Measurements from ENCODE around the gene ALDH1L1. TPM values are rescaled to one million over a fixed set of nuclear protein-coding genes. Genes with fewer than 3 reads are reported as not detected.

ALDH1L1 gene
- polyA plus RNA-seq (2013, experiment 1 of 2; ENCODE audit: insufficient read length), result not detected
- polyA plus RNA-seq (2013, experiment 2 of 2; ENCODE audit: insufficient read length), result not detected

GRCh38 chr3:126180477-126181397 is at the start of gene ALDH1L1:
TSS of gene ALDH1L1 (minus strand) at chr3:126180586. CDS start at chr3:126160979, 19,607 bp downstream.
- peak; percentile 3 for DNase-seq

DNA sequence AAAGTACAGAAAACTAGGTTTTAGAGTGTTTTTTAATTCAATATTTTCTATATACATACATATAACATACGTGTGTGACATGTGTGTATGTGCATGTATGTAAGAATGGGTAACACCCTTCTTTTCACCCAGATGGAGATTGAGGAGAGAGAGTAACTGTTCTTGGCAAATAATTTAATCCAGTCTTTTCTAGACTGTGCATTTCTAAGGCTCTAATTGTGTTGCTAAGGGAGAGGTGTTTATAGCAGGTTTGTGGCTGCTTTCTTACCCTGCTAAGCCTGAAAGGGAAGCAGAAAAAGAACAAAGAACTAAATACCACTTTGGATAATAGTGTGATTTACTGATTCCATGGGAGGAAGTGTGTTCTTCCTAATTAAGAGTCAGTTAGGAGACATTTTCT is 46.0 kb upstream of the ALDH1L1 start:
- no peak for DNase-seq

- peak; percentile 63 for DNase-seq
Observed at GRCh38 chr3:126216416-126216815, 36.0 kb upstream of the ALDH1L1 start.

GRCh38 chr3:126213379-126214028 is 33.1 kb upstream of the ALDH1L1 start:
- peak; percentile 16 for DNase-seq

DNA sequence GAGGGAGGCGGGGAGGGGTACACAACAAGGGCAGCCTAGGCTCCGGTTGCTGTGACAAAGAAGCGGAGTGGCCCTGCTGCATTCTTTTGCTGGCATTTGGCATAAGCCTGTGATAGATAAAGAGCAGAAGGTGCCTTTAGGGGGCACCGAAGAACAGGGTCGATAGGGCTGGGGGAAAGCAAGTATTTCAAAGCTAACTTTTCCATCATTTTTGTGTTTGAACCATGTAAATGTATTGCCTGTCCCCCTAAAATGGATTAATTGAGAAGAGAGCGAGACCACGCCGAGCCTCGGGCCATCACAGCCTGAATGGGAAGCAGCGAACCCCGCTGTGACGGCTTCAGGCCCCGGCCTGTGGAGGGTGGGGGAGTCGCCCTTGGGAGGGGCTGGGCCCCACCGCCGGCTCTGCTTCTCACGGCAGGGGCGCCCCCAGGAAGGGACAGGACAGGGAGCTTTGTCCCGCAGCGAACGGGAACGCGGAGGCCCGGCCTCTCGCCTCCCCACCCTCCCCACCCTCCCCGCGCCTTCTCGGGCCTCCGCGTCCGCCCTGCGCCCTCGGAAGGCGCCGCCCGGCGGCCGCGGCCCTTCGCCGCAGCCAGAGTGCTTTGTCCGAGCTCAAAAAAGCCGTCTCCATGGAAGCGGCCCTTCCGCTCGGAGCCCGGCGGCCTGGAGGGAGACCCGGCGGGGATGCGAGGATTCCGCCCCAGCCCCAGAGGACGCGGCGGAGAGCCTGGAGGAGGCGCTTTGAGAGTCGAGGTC is 32.4 kb upstream of the ALDH1L1 start:
- DNase-seq, result peak; percentile 47

DNA sequence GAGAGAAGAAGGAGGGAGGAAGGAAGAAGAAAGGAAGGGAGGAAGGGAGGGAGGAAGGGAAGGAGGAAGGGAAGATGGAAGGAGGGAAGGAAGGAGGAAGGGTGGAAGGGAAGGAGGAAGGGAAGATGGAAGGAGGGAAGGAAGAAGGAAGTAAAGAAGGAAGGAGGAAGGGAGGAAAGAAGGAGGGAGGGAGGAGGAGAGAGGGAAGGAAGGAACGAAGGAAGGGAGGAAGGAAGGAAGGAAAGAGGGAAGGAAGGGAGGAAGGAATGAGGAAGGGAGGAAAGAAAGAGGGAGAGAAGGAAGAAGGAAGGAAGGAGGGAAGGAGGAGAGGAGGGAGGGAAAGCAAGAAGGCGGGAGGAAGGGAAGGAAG is 31.8 kb upstream of the ALDH1L1 start:
- no peak for DNase-seq

DNA sequence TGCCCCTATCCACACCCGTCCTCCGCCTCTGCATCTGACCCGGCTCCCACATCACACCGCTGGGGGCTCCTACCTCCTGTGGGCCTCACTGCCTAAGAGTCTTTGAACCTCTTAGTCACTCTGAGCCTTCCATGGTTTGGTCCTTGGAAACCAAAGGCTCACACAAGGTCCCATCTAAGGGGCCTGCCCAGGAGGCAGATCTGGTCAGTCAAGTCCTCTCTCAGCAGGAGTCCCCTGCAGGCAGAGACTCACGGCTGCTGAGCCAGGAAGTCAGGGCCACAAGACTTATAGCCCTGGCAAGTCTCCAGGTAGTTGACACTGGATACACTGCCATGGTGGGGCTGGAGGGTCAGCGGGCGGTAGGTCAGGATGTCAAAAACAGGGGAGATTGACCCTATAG is 31.2 kb upstream of the ALDH1L1 start:
- no peak for DNase-seq

- DNase-seq, result no peak
Observed at GRCh38 chr3:126210606-126211005, 30.2 kb upstream of the ALDH1L1 start.

GRCh38 chr3:126209741-126210140 is 29.4 kb upstream of the ALDH1L1 start:
- DNase-seq, result no peak

- peak; percentile 83 for DNase-seq
Observed at GRCh38 chr3:126208606-126209256, 28.3 kb upstream of the ALDH1L1 start.

DNA sequence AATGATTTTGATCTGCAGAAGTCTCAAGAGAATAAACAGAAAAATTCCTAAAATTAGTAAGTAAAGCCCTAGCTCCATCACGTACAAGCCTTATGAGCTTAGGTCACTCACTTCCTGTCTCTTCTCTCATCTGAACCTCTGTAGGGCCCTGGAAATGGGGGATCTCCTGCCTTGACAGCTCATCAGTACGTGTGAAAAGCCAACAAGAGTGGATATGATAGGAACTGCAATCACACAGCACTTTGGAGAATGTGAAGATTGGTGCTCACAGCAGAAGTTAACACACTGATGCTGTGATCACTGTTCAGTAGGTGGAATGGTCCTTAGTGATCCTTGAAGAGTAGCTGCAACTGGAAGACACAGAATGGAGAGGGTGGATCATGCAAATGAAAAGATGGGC is 27.8 kb upstream of the ALDH1L1 start:
- DNase-seq, result peak; percentile 9

DNA sequence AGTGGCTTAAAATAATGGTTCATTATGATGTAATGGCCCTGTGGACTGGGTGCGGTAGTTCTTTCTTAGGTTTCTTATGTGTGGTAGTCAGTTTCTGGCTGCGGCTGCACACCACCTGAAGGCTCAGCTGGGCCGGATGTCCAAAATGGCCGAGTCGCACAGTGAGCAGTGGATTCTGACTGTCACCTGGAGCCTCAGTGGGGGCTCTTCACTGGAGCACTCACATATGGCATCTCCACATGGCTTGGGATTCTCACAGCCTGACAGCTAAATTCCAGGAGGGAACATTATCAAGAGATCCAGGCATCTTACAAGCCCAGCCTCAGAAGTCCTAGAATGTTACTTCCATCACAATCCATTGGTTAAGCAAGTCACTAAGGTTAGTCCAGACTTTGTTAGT is 26.8 kb upstream of the ALDH1L1 start:
- DNase-seq, result no peak

GRCh38 chr3:126205717-126206655 is 25.6 kb upstream of the ALDH1L1 start:
- no peak for DNase-seq

GRCh38 chr3:126202680-126203079 is 22.3 kb upstream of the ALDH1L1 start:
- DNase-seq, result no peak

- no peak for DNase-seq
Observed at GRCh38 chr3:126202276-126202675, 21.9 kb upstream of the ALDH1L1 start.

DNA sequence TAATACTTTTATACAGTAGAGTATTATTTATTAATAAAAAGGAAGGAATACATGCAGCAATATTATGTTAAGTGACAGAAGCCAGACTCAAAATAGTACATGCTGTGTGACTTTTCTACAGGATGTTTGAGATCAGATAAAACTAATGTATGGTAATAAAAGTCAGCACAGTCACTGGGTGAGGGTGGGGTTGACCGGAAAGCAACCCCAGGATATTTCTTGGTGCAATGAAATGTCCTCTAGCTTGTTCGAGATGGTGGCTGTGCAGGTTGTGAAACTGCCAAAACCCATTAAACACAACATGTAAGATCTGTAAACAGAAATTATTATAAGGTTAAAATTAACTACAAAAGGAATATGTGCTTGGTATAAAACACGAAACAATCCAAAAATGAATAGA is 20.8 kb upstream of the ALDH1L1 start:
- DNase-seq, result no peak

DNA sequence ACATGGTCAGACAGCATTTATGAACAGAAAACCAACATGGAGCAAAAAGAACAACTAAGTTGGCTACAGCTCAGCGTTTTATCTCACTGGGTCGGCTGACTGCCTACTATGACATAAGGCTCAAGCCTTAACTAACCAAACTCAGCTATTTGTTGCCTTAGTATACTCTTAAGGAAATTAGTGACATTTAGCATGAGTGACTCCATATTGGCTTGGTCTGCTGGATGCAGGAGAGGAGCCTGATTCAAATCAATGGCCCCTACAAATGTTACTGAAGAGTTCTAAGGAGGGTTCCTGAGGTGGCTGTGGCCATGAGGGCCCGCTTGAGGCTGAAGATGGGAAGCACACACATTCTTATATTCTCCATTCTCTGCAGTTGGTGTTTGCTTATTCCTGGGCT is 20.1 kb upstream of the ALDH1L1 start:
- DNase-seq, result no peak

GRCh38 chr3:126199256-126199655 is 18.9 kb upstream of the ALDH1L1 start:
- DNase-seq, result no peak

DNA sequence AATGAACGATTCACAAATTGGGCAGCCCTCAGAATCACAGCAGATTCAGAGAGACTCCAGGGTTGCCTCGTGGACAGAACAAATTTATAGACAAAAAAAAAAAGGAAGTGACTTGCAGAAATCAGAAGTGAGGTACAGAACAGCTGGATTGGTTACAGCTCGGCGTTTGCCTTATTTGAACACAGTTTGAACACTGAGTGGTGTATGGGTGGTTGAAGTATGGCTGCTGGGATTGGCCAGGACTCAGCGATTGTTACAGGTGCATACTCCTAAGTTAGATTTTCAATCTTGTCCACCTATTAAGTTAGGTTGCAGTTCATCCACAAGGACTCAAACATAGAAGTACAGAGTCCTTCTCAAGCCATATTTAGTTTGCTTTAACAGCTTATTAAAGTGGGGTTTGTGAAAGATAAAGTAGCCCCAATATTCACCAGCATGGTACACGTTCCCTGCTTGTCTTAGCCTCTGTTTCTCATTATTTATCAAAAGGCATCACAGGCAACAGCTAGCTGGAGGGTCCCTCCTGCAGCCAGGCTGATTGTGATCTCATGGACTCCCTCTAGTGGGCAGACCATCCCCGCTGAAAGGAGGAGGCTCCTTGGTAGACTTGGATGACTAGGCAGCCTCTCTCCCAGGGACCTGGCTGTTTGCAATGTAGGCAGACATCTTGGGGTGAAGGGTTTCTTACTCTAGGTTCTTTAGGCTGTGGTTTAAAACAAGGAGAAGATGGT is 17.6 kb upstream of the ALDH1L1 start:
- DNase-seq, result peak; percentile 47

- no peak for DNase-seq
Observed at GRCh38 chr3:126197343-126197742, 17.0 kb upstream of the ALDH1L1 start.
